HuH-7.5 (cell line): ENCODE measurements around the gene COL15A1.
A peak's percentile ranks its signal among the peaks of the same experiment; 100 is the strongest.
"Not testable (repeated sequence)": the region's sequence is repeated elsewhere in the genome, so short reads cannot be mapped to it uniquely, and the experiment has no call there.

Source experiments
- DNase-seq: peaks from one replicate; pipeline ENCODE4 v3.0.0; 2011; ENCODE audit warnings: low spot score

The COL15A1 gene

GRCh38 chr9:99085949-99086948, 142.5 kb downstream of the COL15A1 start:
- no peak for DNase-seq

GRCh38 chr9:99087462-99087861, 143.8 kb downstream of the COL15A1 start:
- no peak for DNase-seq

- no peak for DNase-seq
Observed at GRCh38 chr9:99090336-99091130, 146.8 kb downstream of the COL15A1 start.

- no peak for DNase-seq
Observed at GRCh38 chr9:99092643-99093491, 149.2 kb downstream of the COL15A1 start.

GRCh38 chr9:99093492-99093791, 149.7 kb downstream of the COL15A1 start:
- no peak for DNase-seq

- DNase-seq: no peak
Observed at GRCh38 chr9:99095565-99095964, 151.9 kb downstream of the COL15A1 start.

GRCh38 chr9:99096409-99096808, 152.7 kb downstream of the COL15A1 start:
- DNase-seq: no peak

GRCh38 chr9:99099806-99100585, 156.3 kb downstream of the COL15A1 start:
- DNase-seq: not testable (repeated sequence)

GRCh38 chr9:99101271-99101670, 157.6 kb downstream of the COL15A1 start:
- no peak for DNase-seq

- no peak for DNase-seq
Observed at GRCh38 chr9:99101812-99102211, 158.1 kb downstream of the COL15A1 start.

GRCh38 chr9:99103054-99103895, 159.6 kb downstream of the COL15A1 start:
- no peak for DNase-seq

- DNase-seq: no peak
Observed at GRCh38 chr9:99103901-99104458, 160.3 kb downstream of the COL15A1 start.

GRCh38 chr9:99104459-99105151, 160.9 kb downstream of the COL15A1 start, which contains the start of gene TGFBR1:
TGFBR1 (plus strand) TSS chr9:99105113; CDS start chr9:99105206, 93 bp downstream.
- DNase-seq: peak; percentile 96

GRCh38 chr9:99105152-99106043, 161.7 kb downstream of the COL15A1 start:
- DNase-seq: peak; percentile 79

- no peak for DNase-seq
Observed at GRCh38 chr9:99106044-99106375, 162.3 kb downstream of the COL15A1 start.

- DNase-seq: no peak
Observed at GRCh38 chr9:99107421-99107820, 163.7 kb downstream of the COL15A1 start.

- no peak for DNase-seq
Observed at GRCh38 chr9:99108131-99108530, 164.4 kb downstream of the COL15A1 start.

GRCh38 chr9:99109522-99109921, 165.8 kb downstream of the COL15A1 start:
- DNase-seq: no peak
